Fibroblast of pulmonary artery (primary cell): Measurements from ENCODE around the gene OPALIN.

Experiments
- DNase-seq: peaks from one replicate; pipeline ENCODE4 v3.0.0-alpha.2; 2010; ENCODE audit warnings: low read depth
- H3K4me3 ChIP-seq: replicated peaks from 2 replicates; pipeline ENCODE4 v1.5.1; 2011; ENCODE audit warnings: low read depth, mild to moderate bottlenecking, control low read depth, low read length, moderate library complexity
- TF ChIP-seq, protein P1 (sequence below): IDR thresholded peaks from 2 replicates; pipeline ENCODE4 v1.5.1; 2011; ENCODE audit warnings: mild to moderate bottlenecking, control low read depth, low read length, inconsistent platforms; ENCODE audit errors: missing control alignments

The OPALIN gene

DNA sequence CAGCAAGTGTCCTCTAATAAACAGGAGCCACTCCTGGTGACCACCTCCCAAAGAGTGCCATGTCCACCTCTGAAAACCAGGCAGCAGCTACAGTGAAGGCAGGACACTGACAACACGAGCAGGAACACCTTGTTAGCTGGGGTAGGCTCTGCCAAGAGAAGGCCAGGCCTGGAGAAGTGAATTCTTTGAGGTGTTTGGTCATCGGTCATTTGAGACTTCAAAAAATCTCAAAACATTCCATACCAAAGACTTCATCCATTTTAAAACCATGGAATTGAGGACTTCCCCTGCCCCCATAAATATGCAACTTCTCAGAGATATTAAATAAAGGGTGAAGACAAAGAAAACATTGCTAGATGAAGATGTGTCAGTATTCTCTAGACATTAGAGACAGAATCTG, 28.4 kb upstream of the OPALIN start:
- TF ChIP-seq, protein P1, sequence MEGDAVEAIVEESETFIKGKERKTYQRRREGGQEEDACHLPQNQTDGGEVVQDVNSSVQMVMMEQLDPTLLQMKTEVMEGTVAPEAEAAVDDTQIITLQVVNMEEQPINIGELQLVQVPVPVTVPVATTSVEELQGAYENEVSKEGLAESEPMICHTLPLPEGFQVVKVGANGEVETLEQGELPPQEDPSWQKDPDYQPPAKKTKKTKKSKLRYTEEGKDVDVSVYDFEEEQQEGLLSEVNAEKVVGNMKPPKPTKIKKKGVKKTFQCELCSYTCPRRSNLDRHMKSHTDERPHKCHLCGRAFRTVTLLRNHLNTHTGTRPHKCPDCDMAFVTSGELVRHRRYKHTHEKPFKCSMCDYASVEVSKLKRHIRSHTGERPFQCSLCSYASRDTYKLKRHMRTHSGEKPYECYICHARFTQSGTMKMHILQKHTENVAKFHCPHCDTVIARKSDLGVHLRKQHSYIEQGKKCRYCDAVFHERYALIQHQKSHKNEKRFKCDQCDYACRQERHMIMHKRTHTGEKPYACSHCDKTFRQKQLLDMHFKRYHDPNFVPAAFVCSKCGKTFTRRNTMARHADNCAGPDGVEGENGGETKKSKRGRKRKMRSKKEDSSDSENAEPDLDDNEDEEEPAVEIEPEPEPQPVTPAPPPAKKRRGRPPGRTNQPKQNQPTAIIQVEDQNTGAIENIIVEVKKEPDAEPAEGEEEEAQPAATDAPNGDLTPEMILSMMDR: no peak
- H3K4me3 ChIP-seq: no peak overlapping the region
- no peak for DNase-seq

DNA sequence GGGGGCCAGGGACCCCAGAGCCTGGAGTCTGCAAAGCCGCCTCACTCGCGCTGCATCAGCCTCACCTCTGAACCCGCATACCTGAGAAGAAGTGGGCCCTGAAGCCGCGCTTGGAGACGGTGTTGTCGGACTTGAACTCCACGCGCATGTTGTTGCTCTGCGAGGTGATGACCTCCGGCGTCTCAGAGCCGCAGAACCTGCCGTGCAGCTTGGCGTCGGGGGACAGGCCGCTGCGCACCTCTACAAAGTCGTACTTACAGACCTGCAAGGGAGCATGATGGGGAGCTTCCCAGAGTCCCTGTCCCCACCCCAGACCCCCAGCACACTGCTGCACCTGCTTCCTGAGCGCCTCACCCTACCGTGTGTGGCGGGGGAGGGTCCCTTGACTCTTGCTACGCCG, 25.7 kb upstream of the OPALIN start:
- no peak for DNase-seq
- TF ChIP-seq, protein P1: no peak

DNA sequence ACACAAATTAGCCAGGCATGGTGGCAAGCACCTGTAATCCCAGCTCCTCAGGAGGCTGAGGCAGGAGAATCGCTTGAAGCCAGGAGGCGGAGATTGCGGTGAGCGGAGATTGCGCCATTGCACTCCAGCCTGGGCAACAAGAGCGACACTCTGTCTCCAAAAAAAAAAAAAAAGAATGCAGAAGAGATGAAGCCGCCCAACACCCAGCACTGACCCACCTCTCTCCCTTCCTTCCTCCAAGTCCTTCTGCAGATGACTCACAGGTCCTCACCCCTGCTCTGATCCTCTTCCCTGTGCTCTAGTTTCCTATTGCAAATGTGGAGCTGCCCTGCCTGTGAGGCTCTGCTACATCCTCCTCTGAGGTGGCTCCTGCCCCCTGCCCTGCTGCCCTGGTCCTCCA, 22.0 kb upstream of the OPALIN start:
- no peak overlapping the region for H3K4me3 ChIP-seq
- TF ChIP-seq, protein P1: no peak
- no peak for DNase-seq

More for the DNA sequence above, 25.7 kb upstream of the OPALIN start:
- H3K4me3 ChIP-seq: no peak overlapping the region

DNA sequence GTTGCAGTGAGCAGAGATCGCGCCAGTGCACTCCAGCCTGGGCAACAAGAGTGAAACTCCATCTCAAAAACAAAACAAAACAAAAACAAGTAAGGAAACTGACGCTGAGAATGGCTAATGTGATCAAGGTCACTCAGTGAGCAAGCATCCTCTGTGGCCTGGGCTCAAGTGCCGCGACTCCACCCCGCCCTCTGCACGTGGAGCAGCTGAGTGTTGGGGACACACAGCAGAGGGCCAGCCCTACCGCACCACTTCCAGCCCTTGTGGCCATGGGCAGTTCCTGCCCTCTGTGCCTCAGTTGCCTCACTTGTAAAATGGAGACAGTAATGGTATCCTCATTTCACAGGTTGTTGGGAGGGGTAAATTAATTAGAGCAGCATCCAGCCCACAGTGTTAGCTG, 21.0 kb upstream of the OPALIN start:
- TF ChIP-seq, protein P1: no peak
- DNase-seq: no peak
- no peak overlapping the region for H3K4me3 ChIP-seq

DNA sequence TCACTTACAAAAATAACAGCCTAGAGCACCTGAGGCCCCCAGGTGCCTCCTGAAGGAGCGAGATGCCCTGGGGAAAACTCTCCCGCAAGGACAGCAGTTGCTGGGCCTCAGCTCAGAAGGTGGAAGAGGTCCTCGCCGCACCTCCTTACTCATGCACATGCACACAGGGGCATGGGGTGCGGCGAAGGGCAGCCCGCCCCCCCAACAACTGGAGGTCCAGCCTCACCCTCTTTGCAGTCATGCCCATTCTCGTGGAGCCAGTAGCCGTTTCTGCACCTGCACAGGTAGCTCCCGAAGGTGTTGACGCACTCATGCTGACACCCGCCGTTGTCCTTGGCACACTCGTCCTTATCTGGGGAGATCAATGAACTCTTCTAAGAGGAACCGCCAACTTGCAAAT, 19.9 kb upstream of the OPALIN start:
- DNase-seq: no peak
- H3K4me3 ChIP-seq: no peak overlapping the region
- TF ChIP-seq, protein P1: no peak

DNA sequence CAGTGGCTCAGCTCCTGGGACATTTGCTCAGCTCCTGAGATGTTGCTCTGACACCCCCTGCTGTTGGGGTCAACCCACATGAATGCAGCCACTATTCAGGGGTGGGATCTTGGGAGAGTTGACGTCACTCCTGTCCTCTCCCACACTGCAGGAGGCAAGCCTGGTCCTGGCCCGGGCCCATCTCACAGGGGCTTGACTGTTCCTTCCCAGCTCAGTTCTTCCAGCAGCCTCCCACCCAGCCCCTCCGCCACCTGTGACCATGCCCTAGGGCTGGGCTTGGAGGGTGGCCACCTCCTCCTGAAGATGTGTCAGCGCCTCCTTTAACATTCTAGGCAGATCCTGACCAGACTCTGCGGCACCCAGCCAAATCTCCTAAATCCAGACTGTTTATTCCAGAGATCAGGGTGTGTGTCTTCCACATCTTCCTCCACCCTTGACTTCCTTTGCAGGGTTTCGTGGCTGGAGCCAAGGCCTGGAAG, 19.1 kb upstream of the OPALIN start:
- TF ChIP-seq, protein P1: no peak
- no peak overlapping the region for H3K4me3 ChIP-seq
- DNase-seq: no peak

DNA sequence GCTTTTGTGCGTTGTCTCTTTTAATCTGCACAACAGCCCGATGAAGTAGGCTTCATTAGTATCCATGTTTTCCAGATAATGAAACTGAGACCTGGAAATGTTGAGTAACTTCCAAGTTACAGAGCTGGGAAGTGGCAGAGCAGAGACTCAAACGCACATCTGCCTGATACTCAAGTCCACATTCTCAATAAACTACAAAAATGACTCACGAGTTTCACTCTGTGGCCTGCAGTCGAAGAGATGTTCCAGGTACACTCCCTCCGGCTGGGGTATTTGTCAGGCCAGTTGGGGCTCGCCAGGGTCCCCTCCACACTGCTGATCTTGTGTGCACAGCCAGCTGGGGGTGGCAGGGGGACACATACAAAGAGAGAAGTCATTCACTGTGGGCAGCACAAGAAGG, 17.7 kb upstream of the OPALIN start:
- no peak overlapping the region for H3K4me3 ChIP-seq
- no peak for DNase-seq
- TF ChIP-seq, protein P1: no peak
